ENCODE results near the gene PEAR1.
A peak's percentile ranks its signal among the peaks of the same experiment; 100 is the strongest.

- TF ChIP-seq CTCF (IDR thresholded peaks at IDR 0.05 in 4 of 5, conservative IDR thresholded peaks at IDR 0.05 in 1 of 5) = peak in 2 of 5 experiments; percentile 3 to 15
- TF ChIP-seq POLR2A (IDR thresholded peaks at IDR 0.05) = no peak
These were observed 34.6 kb downstream of the PEAR1 start for GRCh38 chr1:156928043-156928602.
